H1 (cell line): ENCODE measurements around the gene EIF1AX. TPM values are rescaled to one million over a fixed set of nuclear protein-coding genes. Genes with fewer than 3 reads are reported as not detected.

Experiments
- BACH1 ChIP-seq: IDR thresholded peaks from 2 replicates; pipeline ENCODE4 v1.6.1; 2012; ENCODE audit warnings: low read length, improper control_type of control experiment
- CREB1 ChIP-seq: IDR thresholded peaks from 2 replicates; pipeline ENCODE4 v1.6.1; 2012; ENCODE audit warnings: inconsistent platforms
- GABPA ChIP-seq: IDR thresholded peaks from 2 replicates; pipeline ENCODE4 v1.6.1; 2011; ENCODE audit warnings: mild to moderate bottlenecking, low read length, moderate library complexity, borderline replicate concordance; ENCODE audit not compliant: insufficient read depth
- HDAC6 ChIP-seq: IDR thresholded peaks from one replicate; pipeline ENCODE4 v1.7.1; 2012; ENCODE audit warnings: low read depth, mild to moderate bottlenecking, inconsistent platforms, low read length, moderate library complexity
- PHF8 ChIP-seq: fragments of 200-600 bp; sonication (generic); conservative IDR thresholded peaks from 2 replicates; pipeline ENCODE4 v1.7.1; 2012; ENCODE audit warnings: low read depth, mild to moderate bottlenecking, inconsistent platforms, low read length, moderate library complexity
- RNF2 ChIP-seq: fragments of 200-900, 300-1000 bp; sonication (generic); IDR thresholded peaks from 2 replicates; pipeline ENCODE4 v1.7.1; 2016; ENCODE audit warnings: borderline replicate concordance, low read depth, mild to moderate bottlenecking, antibody characterized with exemption, low read length; ENCODE audit not compliant: poor library complexity, severe bottlenecking; ENCODE audit errors: missing control alignments
- TAF7 ChIP-seq: optimal IDR thresholded peaks from 2 replicates; pipeline ENCODE3; 2011; ENCODE audit warnings: low read depth, mild to moderate bottlenecking, inconsistent platforms, low read length, moderate library complexity, borderline replicate concordance
- YY1 ChIP-seq: IDR thresholded peaks from 2 replicates; pipeline ENCODE4 v1.6.1; 2011; ENCODE audit warnings: low read depth, mild to moderate bottlenecking, low read length
- polyA plus RNA-seq, 7 experiments: library from polyadenylated mRNA; depleted of rRNA in 3 of 7; stranded (reverse) in 5 of 7; unstranded in 2 of 7; fragments of >200 nt in 5 of 7; fragments of 200-250 nt in 2 of 7; gene quantifications; 1 replicate in 5 of 7; 2 replicates in 1 of 7; 4 replicates in 1 of 7; pipeline versions ENCODE4 v1.2.1 to v1.2.3, GENCODE V29; 2011 to 2013; ENCODE audit warnings: missing spikeins in 2 of 7, mixed read lengths in 2 of 7
- total RNA-seq: library from RNA; stranded (reverse); fragmentation: NEBNext Ultra II Directional; extraction: Animal tissue kit (Norgen Biotek cat#: 25700); gene quantifications from 2 replicates; pipeline ENCODE4 v1.2.1, GENCODE V29; 2021

The EIF1AX gene
- total and polyA plus RNA-seq, 2 of the 8 experiments (the other 6 are each of a cell fraction or from before 2014, with no cell fraction given) = 34.0 to 175 TPM

DNA sequence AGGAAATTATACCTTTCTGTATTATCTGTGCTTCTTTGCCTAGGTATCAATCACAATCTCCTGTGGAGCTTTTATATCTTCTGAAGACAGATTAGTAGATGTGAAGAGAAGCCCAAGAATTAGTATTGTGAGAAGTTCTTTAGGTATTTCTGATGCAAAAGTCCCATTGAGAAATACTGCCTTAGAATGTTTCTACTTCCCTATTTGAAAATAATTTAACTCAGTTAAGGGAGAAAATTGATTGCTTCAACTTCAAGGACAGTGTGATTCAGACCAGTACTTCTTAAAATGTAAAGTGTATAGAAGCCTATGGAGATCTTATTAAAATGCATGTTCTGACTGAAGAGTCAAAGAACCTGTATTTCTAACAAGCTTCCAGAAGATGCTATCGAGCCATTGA, 9.0 kb downstream of the EIF1AX start (continued):
- TF ChIP-seq RNF2 (no peak), PHF8 (no peak), HDAC6 (no peak), BACH1 (no peak), CREB1 (no peak), GABPA (no peak), YY1 (no peak), TAF7 (no peak)
